HG02938 (cell line): ENCODE results near the gene OARD1.

ENCODE experiments used
- ATAC-seq: cut with Tn5 transposase; IDR thresholded peaks from one replicate; pipeline ENCODE4 v1.9.1; 2021; ENCODE audit warnings: mild to moderate bottlenecking, moderate library complexity; ENCODE audit not compliant: unreplicated experiment

The OARD1 gene

DNA sequence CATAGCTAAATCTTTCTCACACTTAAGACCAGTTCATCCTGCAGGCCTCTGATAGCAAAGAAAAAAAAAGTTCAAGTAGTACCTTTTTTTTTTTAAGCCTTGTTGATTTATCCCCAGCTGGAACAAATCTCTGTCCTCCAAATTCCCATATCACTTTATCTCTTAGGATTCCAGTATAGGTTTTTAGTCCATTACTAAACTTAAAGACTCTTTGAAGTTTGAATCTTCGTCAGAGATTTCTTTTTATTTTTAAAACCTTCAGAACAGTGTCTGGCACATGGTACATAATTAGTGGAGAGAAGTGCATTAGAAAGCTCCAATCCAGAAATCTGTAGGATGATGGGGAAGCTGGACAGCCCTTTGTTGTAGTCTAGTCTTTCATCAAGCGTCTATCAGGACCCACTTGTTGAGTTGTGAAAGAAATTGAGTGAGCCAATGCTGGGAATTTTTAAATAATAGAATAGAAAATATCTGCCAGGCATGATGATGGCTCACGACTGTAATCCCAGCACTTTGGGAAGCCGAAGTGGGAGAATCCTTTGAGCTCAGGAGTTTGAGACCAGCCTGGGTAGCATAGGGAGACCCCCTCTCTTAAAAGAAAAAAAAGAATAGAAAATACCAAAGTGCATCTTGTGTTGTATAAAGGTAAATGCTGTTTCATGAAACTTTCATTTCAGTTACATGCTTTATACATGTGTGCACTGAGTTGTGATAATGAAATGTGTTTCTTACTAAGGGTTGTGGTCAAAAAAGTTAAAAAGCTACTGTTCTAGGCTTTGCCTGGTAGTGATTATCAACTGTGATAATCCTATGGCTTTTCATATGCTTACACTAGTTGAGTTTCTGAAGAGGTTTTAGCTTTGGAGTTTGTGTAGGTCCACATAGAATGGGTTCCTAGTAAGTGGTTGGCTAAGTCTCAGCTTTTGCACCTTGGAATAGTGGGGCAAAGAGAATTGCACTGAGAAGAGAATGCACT is 3.8 kb upstream of the OARD1 start:
- ATAC-seq: no peak

DNA sequence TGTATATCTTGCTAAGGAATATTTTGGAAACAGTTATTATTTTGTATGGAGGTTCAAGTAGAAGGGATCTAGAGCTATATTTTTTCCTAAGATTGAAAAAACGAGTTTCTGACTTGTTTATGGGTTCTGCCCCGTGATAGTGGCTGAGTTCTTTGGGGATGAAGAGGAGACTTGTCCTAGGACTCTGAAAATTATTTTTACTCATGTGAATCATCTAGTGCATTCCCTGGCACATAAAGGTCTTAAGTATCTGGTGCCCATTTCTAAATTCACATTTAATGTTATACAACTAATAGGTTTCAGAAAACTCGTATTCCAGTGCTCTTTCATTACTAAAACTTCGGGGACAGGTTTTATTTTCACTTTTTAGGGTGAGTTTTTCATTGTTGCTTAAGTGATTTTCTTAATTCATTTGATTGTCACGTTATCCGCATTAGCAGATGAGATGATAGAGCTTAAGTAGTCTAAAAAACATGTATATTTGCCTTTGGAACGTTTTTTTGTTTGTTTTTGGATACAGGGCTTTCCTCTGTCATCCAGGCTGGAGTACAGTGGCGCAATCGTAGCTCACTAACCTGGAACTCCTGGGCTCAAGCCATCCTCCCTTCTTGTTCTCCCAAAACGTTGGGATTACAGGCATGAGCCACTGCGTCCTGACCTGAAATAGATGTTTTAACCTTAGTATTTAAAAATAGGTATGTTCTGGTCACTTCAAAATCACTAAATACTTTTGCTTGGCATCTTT is 2.7 kb upstream of the OARD1 start:
- no peak for ATAC-seq

GRCh38 chr6:41073968-41074691 is 2.0 kb upstream of the OARD1 start:
- ATAC-seq: no peak

DNA sequence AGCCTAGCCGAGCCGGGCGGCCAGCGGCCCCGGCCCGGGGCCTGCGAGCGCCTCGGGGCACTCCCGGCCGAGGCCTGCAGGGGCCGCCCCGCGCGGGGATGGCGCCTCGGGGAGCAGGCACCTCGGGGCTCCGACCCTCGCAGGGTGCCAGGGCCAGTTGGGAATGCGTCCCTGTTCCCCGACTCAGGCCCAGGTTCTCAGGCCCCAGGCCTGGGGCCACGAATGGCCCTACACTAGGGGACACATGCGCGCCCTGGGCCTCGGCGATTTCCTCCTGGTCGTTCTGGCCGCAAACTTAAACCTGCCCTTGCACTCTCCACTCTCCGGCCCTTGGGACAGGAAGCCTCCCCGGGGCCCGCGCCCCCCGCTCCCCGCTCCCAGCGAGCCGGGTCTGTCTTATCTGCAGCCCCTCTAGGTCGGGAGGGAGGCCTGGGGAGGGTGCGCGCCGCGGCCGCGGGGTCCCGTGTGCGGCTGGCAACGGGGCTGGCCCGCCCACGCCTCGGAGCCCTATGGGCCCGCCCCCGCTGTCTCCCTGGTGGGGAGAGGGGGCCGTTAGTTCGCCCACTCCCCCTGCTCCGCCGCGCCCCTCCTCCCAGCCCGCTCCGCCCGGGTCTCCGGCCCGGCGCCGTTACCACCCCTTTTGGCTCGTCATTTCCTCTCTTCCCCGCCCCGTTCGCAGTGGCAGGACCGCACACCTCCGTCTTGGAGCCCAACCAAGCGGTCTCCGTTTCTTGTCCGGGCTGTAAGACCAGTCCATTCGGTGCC is 1.2 kb upstream of the OARD1 start:
- ATAC-seq: peak; percentile 28

GRCh38 chr6:41072836-41073202 is 663 bp upstream of the OARD1 start, which contains the start of gene NFYA:
Gene NFYA (plus strand): TSS chr6:41072974. CDS start chr6:41079090, 6,116 bp downstream.
- ATAC-seq: peak; percentile 62

DNA sequence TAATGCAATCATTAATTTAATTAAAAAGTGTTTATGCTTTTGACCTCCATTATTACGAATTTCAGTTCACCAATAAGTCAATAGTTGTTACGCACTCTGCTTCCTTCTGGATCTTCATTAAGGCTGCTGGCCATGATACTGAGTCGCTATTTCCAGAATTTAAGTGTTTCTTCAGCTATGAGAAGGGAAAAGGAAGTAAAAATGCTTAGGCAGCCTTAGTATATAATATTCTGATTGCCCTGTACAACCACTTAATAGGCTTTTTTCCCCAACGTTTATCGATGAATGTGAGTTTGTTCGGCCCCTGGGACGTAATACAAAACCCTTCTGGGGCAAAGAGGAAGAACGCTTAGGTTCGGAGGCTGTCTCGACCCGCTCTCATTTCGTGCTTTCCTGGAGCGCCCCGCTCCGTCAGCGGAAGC is 644 bp downstream of the OARD1 start:
- ATAC-seq: no peak

- no peak for ATAC-seq
These were observed 5.3 kb downstream of the OARD1 start for GRCh38 chr6:41066867-41067304.

GRCh38 chr6:41065550-41066026 is 6.6 kb downstream of the OARD1 start:
- no peak for ATAC-seq

GRCh38 chr6:41064841-41065240 is 7.3 kb downstream of the OARD1 start:
- no peak for ATAC-seq

- ATAC-seq: no peak
These were observed 8.3 kb downstream of the OARD1 start for GRCh38 chr6:41063884-41064285.

DNA sequence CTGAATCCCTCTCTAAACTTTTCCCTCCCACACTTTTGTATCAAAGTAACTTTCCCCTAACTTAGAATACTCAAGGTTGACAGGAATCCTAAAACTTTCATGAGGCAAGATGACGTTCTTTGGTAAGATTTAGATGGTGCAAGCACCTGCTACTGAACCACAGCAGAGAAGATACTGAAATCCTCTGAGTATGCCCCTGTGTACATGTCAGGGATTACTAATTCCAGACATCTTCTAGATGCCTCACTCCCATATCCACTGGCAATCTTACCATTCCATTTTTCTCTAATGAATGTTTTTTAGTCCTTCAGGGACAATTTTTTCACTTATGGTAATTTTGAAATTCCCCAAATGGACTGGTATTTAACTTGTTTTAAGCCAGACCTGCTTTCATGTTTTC is 10.1 kb downstream of the OARD1 start:
- ATAC-seq: no peak

DNA sequence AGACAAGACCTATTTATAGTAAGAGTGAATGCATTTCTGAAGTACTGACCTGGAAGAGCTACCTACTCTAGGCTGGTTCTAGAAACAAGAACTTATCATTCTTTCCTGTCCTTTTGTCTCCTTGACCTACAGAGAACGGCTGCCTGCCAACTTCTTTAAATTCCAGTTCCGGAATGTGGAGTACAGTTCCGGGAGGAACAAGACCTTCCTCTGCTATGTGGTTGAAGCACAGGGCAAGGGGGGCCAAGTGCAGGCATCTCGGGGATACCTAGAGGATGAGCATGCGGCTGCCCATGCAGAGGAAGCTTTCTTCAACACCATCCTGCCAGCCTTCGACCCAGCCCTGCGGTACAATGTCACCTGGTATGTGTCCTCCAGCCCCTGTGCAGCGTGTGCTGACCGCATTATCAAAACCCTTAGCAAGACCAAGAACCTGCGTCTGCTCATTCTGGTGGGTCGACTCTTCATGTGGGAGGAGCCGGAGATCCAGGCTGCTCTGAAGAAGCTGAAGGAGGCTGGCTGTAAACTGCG is 10.9 kb downstream of the OARD1 start:
- no peak for ATAC-seq

DNA sequence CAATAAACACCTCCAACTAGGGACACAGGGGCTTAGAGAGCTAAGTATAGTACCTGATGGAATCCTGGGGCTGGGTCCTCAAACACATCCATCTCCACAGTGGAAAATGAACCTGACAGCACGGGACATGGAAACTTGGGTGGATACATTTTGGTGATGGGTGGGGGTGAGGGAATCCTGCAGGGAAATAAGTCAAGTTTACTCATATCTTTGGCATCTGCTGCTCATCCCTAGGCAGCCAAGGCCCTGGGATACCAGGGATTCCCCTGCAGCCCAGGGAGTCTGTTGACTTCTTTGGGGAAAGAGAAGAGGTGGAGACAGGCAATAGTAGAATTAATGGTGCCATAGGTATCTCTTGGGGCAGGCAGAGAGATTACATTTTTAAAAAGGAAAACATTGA is 12.6 kb downstream of the OARD1 start:
- ATAC-seq: no peak

- ATAC-seq: no peak
These were observed 13.4 kb downstream of the OARD1 start for GRCh38 chr6:41058783-41059181.

- no peak for ATAC-seq
These were observed 15.2 kb downstream of the OARD1 start for GRCh38 chr6:41056768-41057490.

- ATAC-seq: no peak
These were observed 17.0 kb downstream of the OARD1 start for GRCh38 chr6:41055149-41055548.

GRCh38 chr6:41054511-41054910 is 17.6 kb downstream of the OARD1 start:
- ATAC-seq: no peak

DNA sequence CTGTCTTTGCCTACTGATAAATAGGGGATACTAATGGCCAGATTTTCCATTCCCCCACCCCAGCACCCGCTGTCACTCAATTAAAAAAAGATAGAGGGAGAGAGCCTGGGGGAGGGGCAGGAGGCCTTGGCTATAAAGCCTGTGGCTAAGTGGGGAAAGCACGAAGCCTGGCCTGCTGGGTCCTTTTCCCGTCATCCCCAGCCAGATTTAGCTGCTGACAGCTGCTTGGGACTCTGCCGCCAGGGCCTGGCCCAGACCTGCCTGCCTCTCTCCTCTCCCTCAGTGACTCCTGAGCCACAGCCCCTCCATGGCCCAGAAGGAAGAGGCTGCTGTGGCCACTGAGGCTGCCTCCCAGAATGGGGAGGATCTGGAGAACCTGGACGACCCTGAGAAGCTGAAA is 19.1 kb downstream of the OARD1 start, which contains the start of gene APOBEC2:
TSS of gene APOBEC2 (plus strand) at position 162 of the 400 bp plus-strand sequence. CDS start at position 308, 146 bp downstream.
- no peak for ATAC-seq

DNA sequence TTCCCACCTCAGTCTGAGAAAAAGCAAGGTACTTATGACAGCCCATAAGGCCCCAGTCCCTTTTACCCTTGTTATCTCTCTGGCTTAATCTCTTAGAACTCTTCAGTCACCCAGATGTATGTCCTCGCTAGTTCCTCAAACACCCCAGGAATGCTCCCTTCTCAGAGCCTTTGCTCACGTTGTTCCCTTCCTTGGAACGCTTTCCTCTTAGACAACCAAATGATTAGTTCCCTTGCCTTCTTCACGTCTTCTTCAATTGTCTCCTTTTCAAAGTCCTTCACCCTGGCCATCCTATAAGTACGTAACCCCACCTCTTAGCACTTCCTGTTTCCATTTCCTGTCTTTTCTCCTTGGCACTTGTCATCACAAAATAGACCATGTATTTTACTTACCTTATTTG is 20.3 kb downstream of the OARD1 start:
- ATAC-seq: no peak
